ENCODE measurements around the gene DRD5. TPM values are rescaled to one million over a fixed set of nuclear protein-coding genes. Genes with fewer than 3 reads are reported as not detected.

Gene DRD5
- total RNA-seq, 2 experiments from 2014 or later: not detected

DNA sequence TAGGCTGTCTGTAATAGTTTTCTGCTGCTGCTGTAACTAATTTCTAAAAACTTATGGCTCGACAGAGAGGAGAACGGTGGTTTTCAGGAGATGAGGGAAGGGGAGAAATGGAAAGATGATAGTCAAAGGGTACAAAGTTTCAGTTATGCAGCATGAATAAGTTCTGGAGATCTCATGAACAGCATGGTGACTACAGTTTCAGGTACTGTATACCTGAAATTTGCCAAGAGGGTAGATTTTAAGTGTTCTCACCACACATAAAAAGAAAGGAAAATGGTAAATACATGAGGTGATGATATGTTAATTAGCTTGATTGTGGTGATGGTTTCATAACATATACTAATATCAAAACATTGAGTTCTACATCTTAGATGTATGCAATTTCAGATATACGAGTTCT lies 34.9 kb downstream of the DRD5 start:
- ATAC-seq (no peak), DNase-seq (no peak)
- H3K27me3 Mint-ChIP-seq: peaks cover 12% of the 10 kb centered on the region

GRCh38 chr4:9820343-9820742 lies 38.9 kb downstream of the DRD5 start:
- Mint-ChIP-seq H3K27ac (no peak overlapping the region), H3K4me1 (ENCODE audit: low read depth) (peaks cover 10% of the 10 kb centered on the region), H3K4me3 (no peak overlapping the region), H3K36me3 (ENCODE audit: low read depth) (no peaks in the 10 kb centered on the region), H3K9me3 (no peaks in the 10 kb centered on the region), H3K27me3 (peaks cover 12% of the 10 kb centered on the region)
- intact Hi-C loops (cut with micrococcal nuclease): no loop called here
- ATAC-seq (no peak), DNase-seq (no peak)
- ChIA-PET POLR2A (no interaction called here), CTCF (interaction anchor here (1.1 kb wide), 1 partner anchor 56 kb away, joined by 3 read pairs; no protein-coding TSS in a partner anchor)
- TF ChIP-seq, protein P1, sequence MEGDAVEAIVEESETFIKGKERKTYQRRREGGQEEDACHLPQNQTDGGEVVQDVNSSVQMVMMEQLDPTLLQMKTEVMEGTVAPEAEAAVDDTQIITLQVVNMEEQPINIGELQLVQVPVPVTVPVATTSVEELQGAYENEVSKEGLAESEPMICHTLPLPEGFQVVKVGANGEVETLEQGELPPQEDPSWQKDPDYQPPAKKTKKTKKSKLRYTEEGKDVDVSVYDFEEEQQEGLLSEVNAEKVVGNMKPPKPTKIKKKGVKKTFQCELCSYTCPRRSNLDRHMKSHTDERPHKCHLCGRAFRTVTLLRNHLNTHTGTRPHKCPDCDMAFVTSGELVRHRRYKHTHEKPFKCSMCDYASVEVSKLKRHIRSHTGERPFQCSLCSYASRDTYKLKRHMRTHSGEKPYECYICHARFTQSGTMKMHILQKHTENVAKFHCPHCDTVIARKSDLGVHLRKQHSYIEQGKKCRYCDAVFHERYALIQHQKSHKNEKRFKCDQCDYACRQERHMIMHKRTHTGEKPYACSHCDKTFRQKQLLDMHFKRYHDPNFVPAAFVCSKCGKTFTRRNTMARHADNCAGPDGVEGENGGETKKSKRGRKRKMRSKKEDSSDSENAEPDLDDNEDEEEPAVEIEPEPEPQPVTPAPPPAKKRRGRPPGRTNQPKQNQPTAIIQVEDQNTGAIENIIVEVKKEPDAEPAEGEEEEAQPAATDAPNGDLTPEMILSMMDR (IDR thresholded peaks at IDR 0.05): no peak

More for the DNA sequence above, 34.9 kb downstream of the DRD5 start:
- Mint-ChIP-seq H3K9me3 (no peaks in the 10 kb centered on the region), H3K4me3 (no peak overlapping the region), H3K4me1 (ENCODE audit: low read depth) (peaks cover 10% of the 10 kb centered on the region), H3K36me3 (ENCODE audit: low read depth) (no peaks in the 10 kb centered on the region), H3K27ac (no peak overlapping the region)
- POLR2A ChIA-PET: no interaction called here
- CTCF ChIA-PET: no interaction called here
- intact Hi-C loops (cut with micrococcal nuclease): no loop called here
- TF ChIP-seq, protein P1 (IDR thresholded peaks at IDR 0.05): no peak

DNA sequence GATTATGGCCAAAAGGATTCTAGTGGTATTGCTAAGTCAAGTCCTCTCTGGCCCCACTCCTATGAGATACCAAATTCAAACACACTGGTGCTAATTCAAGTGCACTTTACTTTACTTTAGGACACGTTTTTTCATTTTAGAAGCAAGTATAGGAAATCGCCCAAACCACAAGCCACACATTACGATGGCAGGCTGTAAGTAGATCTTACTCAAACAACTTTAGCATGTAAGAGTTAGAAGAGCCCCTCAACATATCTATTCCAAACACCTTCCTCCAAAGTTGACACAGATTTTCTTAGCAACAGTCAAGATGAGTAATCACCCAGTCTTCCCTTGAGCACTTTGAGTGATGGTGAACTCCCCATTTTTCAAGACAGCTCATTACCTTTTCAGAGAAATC lies 43.6 kb downstream of the DRD5 start:
- Mint-ChIP-seq H3K27me3 (peaks cover 9% of the 10 kb centered on the region), H3K9me3 (no peaks in the 10 kb centered on the region), H3K36me3 (ENCODE audit: low read depth) (no peaks in the 10 kb centered on the region), H3K27ac (no peak overlapping the region), H3K4me1 (ENCODE audit: low read depth) (peaks cover 14% of the 10 kb centered on the region), H3K4me3 (no peak overlapping the region)
- intact Hi-C loops (cut with micrococcal nuclease): no loop called here
- DNase-seq (peak; percentile 87), ATAC-seq (peak; percentile 97)
- ChIA-PET CTCF (no interaction called here), POLR2A (no interaction called here)
- TF ChIP-seq, protein P1 (IDR thresholded peaks at IDR 0.05): no peak

DNA sequence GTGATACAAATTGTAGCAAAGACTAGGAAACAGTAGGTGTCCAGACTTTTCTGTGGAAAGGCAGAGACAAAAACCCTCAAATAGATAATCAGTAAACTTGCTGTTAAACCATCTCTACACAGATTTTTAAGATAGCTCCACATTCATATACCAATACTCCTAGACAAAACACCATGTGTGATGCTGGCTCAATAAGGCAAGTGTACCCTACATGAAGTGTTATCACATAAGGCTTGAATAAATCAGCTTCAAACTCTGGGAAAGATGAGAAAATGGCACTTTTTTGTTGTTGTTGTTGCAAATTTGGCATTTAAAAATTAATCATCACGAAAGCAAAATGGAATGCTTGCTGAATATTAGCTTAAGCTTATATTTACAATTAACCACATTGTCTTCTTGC lies 45.1 kb downstream of the DRD5 start:
- Mint-ChIP-seq H3K4me3 (no peak overlapping the region), H3K4me1 (ENCODE audit: low read depth) (peaks cover 14% of the 10 kb centered on the region), H3K27ac (no peak overlapping the region), H3K9me3 (no peaks in the 10 kb centered on the region), H3K36me3 (ENCODE audit: low read depth) (no peaks in the 10 kb centered on the region), H3K27me3 (peaks cover 7% of the 10 kb centered on the region)
- TF ChIP-seq, protein P1 (IDR thresholded peaks at IDR 0.05): no peak
- CTCF ChIA-PET: interaction anchor here (1.6 kb wide), 1 partner anchor 193 kb away, joined by 4 read pairs; no protein-coding TSS in a partner anchor
- no peak for DNase-seq
- no peak for ATAC-seq
- POLR2A ChIA-PET: no interaction called here
- intact Hi-C loops (cut with micrococcal nuclease): no loop called here

DNA sequence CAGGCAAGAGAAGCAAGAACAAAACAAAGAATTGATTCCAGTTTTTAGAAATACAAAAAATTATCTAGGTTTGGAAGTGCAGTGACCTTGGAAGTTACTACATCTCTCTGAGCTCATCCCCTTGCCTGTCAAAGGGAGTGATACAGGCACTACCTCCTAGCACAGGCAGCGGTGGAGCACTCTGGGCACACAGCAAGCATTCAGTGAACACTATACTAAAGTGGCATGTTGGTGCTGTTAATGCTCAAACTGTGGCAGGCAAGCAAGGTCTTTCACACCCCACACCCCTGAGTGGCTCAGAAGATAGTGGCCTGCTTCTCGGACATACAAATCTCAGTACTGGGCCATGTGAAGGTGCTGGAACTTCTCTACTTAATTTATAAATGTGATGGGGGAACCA lies 51.2 kb downstream of the DRD5 start:
- no peak overlapping the region for H3K27ac Mint-ChIP-seq
- H3K4me3 Mint-ChIP-seq: no peak overlapping the region
- no peaks in the 10 kb centered on the region for H3K36me3 Mint-ChIP-seq (ENCODE audit: low read depth)
- CTCF ChIA-PET: no interaction called here
- peaks cover 3% of the 10 kb centered on the region for H3K27me3 Mint-ChIP-seq
- DNase-seq: no peak
- POLR2A ChIA-PET: no interaction called here
- no peaks in the 10 kb centered on the region for H3K9me3 Mint-ChIP-seq
- intact Hi-C loops (cut with micrococcal nuclease): no loop called here
- no peak for ATAC-seq
- TF ChIP-seq, protein P1 (IDR thresholded peaks at IDR 0.05): no peak
- no peaks in the 10 kb centered on the region for H3K4me1 Mint-ChIP-seq (ENCODE audit: low read depth)

Measured in activated CD8-positive, alpha-beta T cell treated with anti-CD3 and anti-CD28 coated beads for 36 hours (primary cell).